SH-SY5Y (cell line): ENCODE data around the gene RIBC2.

Experiments
- GATA2 ChIP-seq: IDR thresholded peaks from 2 replicates; pipeline ENCODE4 v1.6.1; 2011; ENCODE audit warnings: mild to moderate bottlenecking, low read depth, low read length
- GATA3 ChIP-seq: IDR thresholded peaks from 2 replicates; pipeline ENCODE4 v1.6.1; 2011; ENCODE audit warnings: low read depth, mild to moderate bottlenecking, low read length, moderate library complexity

RIBC2 gene

DNA sequence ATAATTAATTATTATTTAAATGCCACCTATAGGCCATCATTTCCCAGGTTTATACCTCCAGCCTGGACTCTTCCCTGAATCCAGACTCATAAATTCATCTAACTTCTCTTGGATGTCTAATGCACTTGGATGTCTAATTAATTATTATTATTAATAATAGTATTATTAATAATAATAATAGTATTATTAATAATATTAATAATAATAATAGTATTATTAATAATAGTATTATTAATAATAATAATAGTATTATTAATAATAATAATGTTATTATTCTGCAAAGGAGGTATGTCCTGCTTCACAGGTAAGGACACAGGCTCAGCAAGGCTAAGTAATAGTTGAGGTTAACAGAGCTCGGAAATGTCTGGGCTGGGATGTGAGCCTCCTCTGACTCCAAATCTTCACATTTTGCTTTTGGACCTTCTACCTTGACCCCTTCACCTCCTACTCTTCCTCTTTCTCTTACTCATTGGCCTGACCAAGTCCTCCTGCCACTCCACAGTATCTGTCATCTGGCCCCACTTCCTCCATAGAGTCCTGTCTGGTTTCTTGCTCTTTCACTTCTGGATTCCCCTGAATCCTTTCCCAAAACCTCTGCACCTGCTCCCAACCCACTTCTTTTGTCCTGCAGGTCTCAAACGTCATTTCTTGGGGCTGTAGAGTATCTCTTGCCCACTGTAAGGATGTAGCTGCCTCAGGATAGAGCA lies 8.0 kb downstream of the RIBC2 start:
- no peak for TF ChIP-seq GATA2
- no peak for TF ChIP-seq GATA3

DNA sequence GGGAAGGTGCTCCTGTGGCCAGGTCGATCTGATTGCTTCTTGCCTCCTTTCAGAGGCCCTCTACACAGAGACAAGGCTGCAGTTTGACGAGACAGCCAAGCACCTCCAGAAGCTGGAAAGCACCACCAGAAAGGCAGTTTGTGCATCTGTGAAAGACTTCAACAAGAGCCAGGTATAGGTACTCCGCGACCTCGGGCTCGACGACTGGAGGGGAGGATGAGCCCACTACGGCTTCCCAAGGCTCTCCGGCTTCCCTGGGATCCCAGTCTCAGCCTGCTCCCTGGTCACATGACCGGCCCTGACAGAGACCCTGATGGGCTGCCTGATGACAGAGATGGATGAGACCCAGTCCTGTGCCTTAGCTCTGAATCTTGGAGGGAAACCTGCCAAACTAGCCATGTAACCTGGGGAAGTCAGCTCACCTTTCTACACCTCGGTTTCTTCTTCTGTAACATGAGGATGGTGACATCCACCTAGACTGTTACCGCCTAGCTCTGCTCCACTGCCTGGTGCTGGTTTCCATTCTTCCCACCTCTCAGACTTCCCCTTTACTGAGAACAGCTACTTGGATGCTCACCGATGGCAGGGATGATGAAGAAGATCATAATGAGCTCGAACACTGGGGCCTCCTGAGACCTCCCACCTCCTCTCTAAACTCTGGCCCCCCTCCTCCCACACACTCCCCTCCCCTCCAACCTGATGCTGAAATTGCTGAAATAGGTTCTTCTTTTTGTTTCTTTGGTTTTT lies 8.9 kb downstream of the RIBC2 start:
- TF ChIP-seq GATA3 (no peak), GATA2 (no peak)

- TF ChIP-seq GATA2 = no peak
- no peak for TF ChIP-seq GATA3
Observed at GRCh38 chr22:45423524-45423923, 10.0 kb downstream of the RIBC2 start.

GRCh38 chr22:45424241-45424731 lies 10.8 kb downstream of the RIBC2 start:
- TF ChIP-seq GATA2 = no peak
- TF ChIP-seq GATA3 = no peak

DNA sequence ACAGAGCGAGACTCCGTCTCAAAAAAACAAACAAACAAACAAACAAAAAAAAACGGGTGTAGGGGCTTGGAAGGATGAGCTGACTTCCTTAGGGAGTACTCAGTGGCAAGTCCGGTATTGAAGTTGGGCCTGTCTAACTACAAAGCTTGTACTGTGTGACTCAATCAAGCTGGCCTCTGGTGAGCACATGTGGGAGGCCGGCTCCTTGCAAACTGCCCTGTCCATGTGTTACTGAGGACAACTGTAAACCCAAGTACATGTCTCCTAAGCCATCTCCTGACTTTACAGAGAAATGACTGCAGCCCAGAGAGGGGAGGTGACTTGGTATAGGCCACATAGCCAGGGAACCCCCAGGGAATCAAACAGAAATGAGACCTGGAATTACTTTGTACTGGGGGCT lies 11.6 kb downstream of the RIBC2 start:
- TF ChIP-seq GATA3 (no peak), GATA2 (no peak)

GRCh38 chr22:45425531-45426265 lies 12.2 kb downstream of the RIBC2 start:
- no peak for TF ChIP-seq GATA3
- TF ChIP-seq GATA2 = no peak

GRCh38 chr22:45426387-45426786 lies 12.9 kb downstream of the RIBC2 start:
- TF ChIP-seq GATA3 (no peak), GATA2 (no peak)

DNA sequence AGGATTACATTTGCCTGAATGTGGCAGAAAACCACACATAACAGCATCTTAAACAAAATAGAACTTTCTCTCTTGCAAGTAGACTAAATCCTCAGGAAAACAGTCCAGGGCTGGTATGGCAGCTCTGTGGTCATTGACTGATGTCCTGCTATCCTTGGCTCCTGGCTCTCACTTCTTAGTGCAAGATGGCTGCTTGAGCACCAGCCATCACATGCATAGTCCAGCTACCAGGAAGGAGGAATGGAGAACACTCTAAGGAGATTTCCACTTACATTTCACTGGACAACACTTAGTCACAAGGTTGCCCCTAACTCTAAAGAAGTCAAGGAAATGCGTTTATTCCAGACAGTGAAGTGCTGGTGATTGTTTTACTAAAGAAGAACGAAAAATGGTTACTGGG lies 13.6 kb downstream of the RIBC2 start:
- no peak for TF ChIP-seq GATA3
- no peak for TF ChIP-seq GATA2

DNA sequence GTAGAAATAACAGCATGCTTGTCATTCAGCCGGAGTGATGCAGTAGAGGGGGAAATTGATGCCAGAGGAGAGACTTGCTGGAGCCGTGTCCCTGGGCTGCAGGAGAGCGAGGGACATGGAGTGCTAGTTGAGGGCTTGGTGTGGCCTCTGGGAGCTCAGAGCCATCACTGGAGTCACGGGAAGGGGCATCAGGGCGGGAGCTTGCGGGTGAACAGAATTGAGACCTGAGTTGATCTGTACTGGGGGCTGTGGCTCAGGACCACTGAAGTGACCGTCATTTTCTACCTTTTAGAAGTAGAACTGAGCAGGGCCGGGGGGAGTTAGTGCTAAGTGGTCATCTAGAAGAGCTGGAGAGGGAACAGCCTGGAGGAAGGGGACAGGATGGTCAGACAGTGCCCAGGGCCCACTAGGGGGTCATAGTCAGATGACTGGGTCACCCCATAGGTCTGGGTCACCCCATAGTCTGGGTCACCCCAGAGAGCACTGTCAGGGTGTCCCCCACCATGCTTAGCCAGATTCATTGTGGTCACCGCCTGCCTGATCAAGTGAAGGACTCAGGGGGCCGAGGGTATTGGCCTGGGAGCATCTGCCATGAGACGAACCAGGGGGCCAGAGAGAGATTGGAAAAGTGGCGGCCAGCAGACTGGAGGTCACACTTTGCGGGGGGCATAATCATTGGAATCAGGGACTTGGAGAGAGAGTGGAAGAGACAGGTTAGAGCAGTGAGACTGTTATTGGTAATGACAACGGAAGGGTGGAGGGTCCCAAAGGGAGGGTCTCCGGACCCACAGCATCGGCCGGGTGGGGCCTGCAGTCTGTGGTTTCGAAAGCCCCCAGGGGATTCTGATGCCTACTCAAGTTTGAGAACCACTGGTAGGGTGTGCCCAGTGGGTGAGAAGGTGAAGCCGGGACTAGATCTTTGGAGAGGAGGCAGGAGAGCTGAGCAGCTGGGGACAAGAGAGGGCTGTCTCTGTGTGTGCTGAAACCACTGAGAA lies 15.2 kb downstream of the RIBC2 start:
- TF ChIP-seq GATA3 = no peak
- no peak for TF ChIP-seq GATA2

GRCh38 chr22:45429424-45429823 lies 15.9 kb downstream of the RIBC2 start:
- TF ChIP-seq GATA2 = no peak
- no peak for TF ChIP-seq GATA3

GRCh38 chr22:45429981-45430775 lies 16.7 kb downstream of the RIBC2 start:
- TF ChIP-seq GATA3 = no peak
- no peak for TF ChIP-seq GATA2

- TF ChIP-seq GATA2 (no peak), GATA3 (no peak)
Observed at GRCh38 chr22:45430871-45431270, 17.4 kb downstream of the RIBC2 start.
